Left lung (tissue), 10 donors: ENCODE data around the gene PITX3. TPM values are rescaled to one million over a fixed set of nuclear protein-coding genes. Genes with fewer than 3 reads are reported as not detected.
A peak's percentile ranks its signal among the peaks of the same experiment; 100 is the strongest.
"Not testable (repeated sequence)": the region's sequence is repeated elsewhere in the genome, so short reads cannot be mapped to it uniquely, and the experiment has no call there.

Experiments
- ATAC-seq: fragments of 200-7000 bp; cut with Tn5 transposase; one replicate; pipeline ENCODE4 v1.9.1; 2020; ENCODE audit warnings: moderate library complexity
- DNase-seq, 4 donors: peaks; one replicate each; pipeline ENCODE4 v3.0.0-alpha.2; 2013 to 2020
- H3K27ac ChIP-seq, 2 donors: fragments of 200-600 bp; sonication (generic) in 1 of 2; one replicate each; pipeline versions ENCODE4 v1.5.0 to v1.8.0; 2020 to 2021
- H3K27me3 ChIP-seq, 2 donors: fragments of 200-600 bp; sonication (generic) in 1 of 2; one replicate each; pipeline versions ENCODE4 v1.5.0 to v1.8.0; 2020 to 2021
- H3K36me3 ChIP-seq, 2 donors: fragments of 200-600 bp; sonication (generic) in 1 of 2; one replicate each; pipeline versions ENCODE4 v1.5.0 to v1.8.0; 2020 to 2021
- H3K4me1 ChIP-seq, 2 donors: fragments of 200-600 bp; one replicate each; pipeline ENCODE4 v1.8.0; 2021
- H3K4me3 ChIP-seq, 2 donors: fragments of 200-600 bp; sonication (generic) in 1 of 2; one replicate each; pipeline versions ENCODE4 v1.5.0 to v1.8.0; 2020 to 2021; ENCODE audit warnings: mild to moderate bottlenecking in 1 of 2
- H3K9me3 ChIP-seq, 2 donors: fragments of 200-600 bp; sonication (generic) in 1 of 2; one replicate each; pipeline versions ENCODE4 v1.5.0 to v1.8.0; 2020 to 2021
- CTCF ChIP-seq, 2 donors: fragments of 200-600 bp; sonication (generic) in 1 of 2; IDR thresholded peaks; one replicate each; pipeline versions ENCODE4 v1.5.0 to v1.8.0; 2021; ENCODE audit warnings: antibody characterized with exemption in 2 of 2
- intact Hi-C, 2 donors: fragments of 100-400 bp; cut with DNase I; formaldehyde crosslinking; loops; one replicate each; pipeline versions ENCODE4 v1.11.2 to v1.14.2; 2022
- polyA plus RNA-seq, 6 donors: library from polyadenylated mRNA; unstranded; fragments of 120-200 nt; gene quantifications; one replicate each; pipeline ENCODE4 v1.2.1, GENCODE V29; 2013; ENCODE audit not compliant: insufficient read length in 6 of 6
- total RNA-seq, 2 donors: library from RNA; stranded (reverse); fragmentation: NEBNext Ultra II Directional; extraction: Animal tissue kit (Norgen Biotek cat#: 25700); gene quantifications; one replicate each; pipeline ENCODE4 v1.2.1, GENCODE V29; 2021
- donor health status: DM: no; HTN: yes; CAD: no.
- donor health status: DM: no; HTN: no; CAD: no.

PITX3 gene
- total and polyA plus RNA-seq, 8 donors = 0.28 to 1.4 (median 0.32) TPM; not detected in 1

- peak; percentile 82 to 96 (median 95) for DNase-seq
- peak in 1 of 2 donors; percentile 21 for TF ChIP-seq CTCF (IDR thresholded peaks at IDR 0.05)
- Histone ChIP-seq H3K4me3 (peak within 1 kb of the TSS; percentile 16 to 37), H3K27ac (peak within 1 kb of the TSS; percentile 67 to 79), H3K4me1 (peaks cover 20 to 34% of the 10 kb centered on the region in 2 donors), H3K9me3 (no peaks in the 10 kb centered on the region), H3K36me3 (no peaks in the 10 kb centered on the region), H3K27me3 (peaks cover 6 to 11% of the 10 kb centered on the region in 2 donors)
- peak; percentile 96 for ATAC-seq
- intact Hi-C loops = no loop called here
These were observed 15.4 kb downstream of the PITX3 start, which contains the start of gene ELOVL3 for GRCh38 chr10:102225646-102226541. Gene ELOVL3 (plus strand): TSS chr10:102226299. CDS start chr10:102226549, 250 bp downstream.

- Histone ChIP-seq H3K27me3 (no peaks in the 10 kb centered on the region), H3K4me3 (no peak overlapping the region), H3K9me3 (no peaks in the 10 kb centered on the region), H3K4me1 (peaks cover 13 to 24% of the 10 kb centered on the region in 2 donors), H3K36me3 (no peaks in the 10 kb centered on the region), H3K27ac (no peak overlapping the region)
- DNase-seq (no peak), ATAC-seq (no peak)
- no peak for TF ChIP-seq CTCF (IDR thresholded peaks at IDR 0.05)
- intact Hi-C loops = no loop called here
These were observed 18.5 kb downstream of the PITX3 start for GRCh38 chr10:102222797-102223196.

GRCh38 chr10:102220612-102221011 is 20.7 kb downstream of the PITX3 start:
- no peak for TF ChIP-seq CTCF (IDR thresholded peaks at IDR 0.05)
- Histone ChIP-seq H3K36me3 (no peaks in the 10 kb centered on the region), H3K4me1 (peaks cover 4 to 5% of the 10 kb centered on the region in 2 donors), H3K9me3 (no peaks in the 10 kb centered on the region), H3K27ac (no peak overlapping the region), H3K27me3 (no peaks in the 10 kb centered on the region), H3K4me3 (no peak overlapping the region)
- DNase-seq = no peak
- peak; percentile 33 for ATAC-seq
- intact Hi-C loops = no loop called here

- intact Hi-C loops = no loop called here
- Histone ChIP-seq H3K27me3 (no peaks in the 10 kb centered on the region), H3K4me3 (no peak overlapping the region), H3K36me3 (no peaks in the 10 kb centered on the region), H3K9me3 (no peaks in the 10 kb centered on the region), H3K4me1 (no peaks in the 10 kb centered on the region), H3K27ac (no peak overlapping the region)
- no peak for TF ChIP-seq CTCF (IDR thresholded peaks at IDR 0.05)
- no peak for ATAC-seq
- DNase-seq = no peak
These were observed 21.9 kb downstream of the PITX3 start for GRCh38 chr10:102219370-102219769.

- H3K4me1 ChIP-seq, H3K27me3 ChIP-seq, DNase-seq, intact Hi-C loops, ATAC-seq, H3K9me3 ChIP-seq, H3K36me3 ChIP-seq, H3K27ac ChIP-seq, H3K4me3 ChIP-seq: not testable (repeated sequence)
These were observed 27.7 kb downstream of the PITX3 start for GRCh38 chr10:102213599-102213998.
